Measurements from ENCODE around the gene STK24. TPM values are rescaled to one million over a fixed set of nuclear protein-coding genes. Genes with fewer than 3 reads are reported as not detected.
"Not testable (repeated sequence)": the region's sequence is repeated elsewhere in the genome, so short reads cannot be mapped to it uniquely, and the experiment has no call there.

The STK24 gene
- 55.6 and 56.2 TPM in 2 replicates for total RNA-seq

DNA sequence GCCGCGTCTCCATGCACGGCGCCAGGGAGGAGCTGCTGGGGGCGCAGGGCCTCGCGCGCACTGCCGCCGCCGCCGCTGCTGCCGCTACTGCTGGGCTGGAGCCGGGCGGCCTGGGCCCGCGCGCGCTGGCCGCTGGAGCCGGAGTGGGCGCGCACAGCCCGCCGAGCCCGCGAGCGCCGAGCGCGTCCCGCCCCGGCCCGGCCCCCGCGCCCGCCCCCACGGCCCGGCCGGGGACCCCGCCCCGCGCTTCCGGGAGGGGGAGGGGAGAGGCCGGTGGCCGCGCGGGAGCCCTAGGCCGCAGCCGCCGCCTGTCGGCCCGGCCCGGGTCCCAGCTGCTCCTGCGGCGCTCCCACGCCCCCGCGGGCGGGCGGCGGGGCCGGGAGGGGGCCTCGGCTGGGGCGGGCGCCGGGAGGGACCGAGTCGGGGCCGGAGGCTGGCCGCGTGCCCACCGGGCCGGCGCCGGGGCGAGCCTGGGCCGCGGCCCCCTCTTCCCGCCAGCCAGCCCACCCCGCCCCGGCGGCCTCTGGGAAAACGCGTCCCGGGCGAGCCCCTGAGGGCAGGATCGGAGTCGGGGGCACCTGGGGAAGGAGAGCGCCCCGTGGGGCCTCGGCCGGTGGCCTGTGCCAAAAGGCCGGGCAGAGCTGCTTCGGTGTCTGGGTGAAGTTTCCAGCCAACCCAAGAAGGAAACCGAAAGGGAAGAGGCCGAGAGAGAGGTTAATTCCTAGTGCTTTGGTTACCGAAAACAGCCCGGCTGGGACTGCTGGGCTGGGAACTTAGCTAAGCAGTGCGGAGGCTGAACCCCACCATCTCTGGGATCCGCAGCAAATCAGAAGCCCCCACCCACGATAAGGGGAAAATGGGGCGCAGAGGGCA is at the start of gene STK24:
Gene STK24 (minus strand): TSS at position 145 of the 873 bp plus-strand sequence. CDS start 321 bp downstream, outside the sequence.
- no peak for DNase-seq (ENCODE audit: low read depth, low spot score)

DNA sequence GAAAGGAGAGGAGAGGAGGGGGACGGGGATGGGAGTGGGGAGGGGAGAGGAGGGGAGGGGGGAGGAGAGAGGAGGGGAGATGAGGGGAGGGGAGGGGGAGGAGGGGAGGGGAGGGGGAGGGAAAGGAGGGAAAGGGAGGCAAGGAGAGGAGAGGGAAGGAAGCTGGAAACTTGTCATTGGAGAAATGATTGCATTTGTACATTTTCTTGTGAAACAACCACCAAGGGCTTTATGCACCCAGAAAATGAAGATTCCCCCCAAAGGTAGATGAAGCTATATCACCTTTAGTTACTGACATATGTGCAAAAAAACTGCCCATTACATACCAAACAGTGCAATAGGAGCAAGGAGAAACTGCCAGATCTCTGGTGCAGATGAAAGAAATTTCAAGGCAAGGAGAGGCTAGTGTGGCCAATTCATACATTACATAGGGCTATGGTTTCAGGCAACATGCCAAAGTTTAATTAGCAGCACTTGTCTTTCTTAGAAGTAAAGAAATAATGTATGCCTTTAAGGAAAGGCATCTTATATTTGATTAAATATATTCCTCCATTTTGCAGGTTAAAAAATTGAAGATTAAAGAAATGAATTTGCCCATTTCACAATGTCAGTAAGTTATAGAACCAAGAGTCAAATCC is 49.5 kb upstream of the STK24 start:
- DNase-seq (ENCODE audit: low read depth, low spot score): no peak

DNA sequence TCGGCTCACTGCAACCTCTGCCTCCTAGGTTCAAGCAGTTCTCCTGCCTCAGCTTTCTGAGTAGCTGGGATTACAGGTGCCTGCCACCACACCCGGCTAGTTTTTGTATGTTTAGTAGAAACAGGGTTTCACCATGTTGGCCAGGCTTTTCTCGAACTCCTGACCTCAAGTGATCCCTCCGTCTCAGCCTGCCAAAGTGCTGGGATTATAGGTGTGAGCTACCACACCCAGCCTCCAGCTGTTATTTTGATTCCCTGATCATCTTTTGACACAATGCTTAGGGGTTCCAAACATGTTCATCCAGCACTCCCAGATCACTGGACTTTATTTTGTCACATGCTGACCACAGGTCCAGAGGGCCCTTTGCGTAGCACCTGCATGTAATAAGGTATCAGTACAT is 47.7 kb upstream of the STK24 start:
- not testable (repeated sequence) for DNase-seq (ENCODE audit: low read depth, low spot score)

DNA sequence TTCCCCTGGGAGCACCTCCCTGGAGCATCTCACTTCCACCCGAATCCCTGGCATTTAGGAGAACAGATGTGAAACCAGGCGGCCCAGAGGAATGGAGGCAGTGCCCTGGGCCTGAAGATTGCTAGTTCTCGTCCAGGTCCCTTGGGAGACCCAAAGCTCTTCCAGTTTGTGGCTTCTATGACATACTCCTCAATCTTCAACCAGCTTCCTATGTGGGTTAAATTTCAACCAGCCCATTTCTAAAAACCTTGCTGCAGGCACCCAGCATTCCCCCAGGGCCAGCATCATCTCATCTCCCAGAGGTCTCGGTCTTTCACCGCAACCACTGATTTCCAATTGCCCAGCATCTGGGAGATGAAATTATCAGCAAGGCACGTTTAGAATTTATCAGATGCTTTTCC is 46.0 kb upstream of the STK24 start:
- no peak for DNase-seq (ENCODE audit: low read depth, low spot score)

DNA sequence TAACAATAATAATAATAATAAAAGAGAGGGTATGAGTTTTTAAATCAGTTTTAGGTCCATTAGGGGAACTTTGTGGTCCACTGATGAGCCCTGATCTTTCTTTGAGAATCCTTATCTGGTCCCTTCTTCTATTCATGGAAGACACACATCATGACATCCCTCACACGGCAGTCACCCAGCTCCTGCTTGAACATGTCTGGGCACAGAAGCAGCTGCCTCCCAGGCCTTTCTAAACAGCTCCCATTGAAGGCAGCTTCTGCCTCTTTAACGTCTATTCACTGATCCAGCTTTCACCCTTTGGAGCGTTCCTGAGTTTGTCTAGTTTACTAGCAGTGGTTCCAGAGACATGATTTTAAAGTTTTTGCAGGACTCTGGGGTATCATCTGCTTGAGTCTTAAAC is 42.6 kb upstream of the STK24 start:
- no peak for DNase-seq (ENCODE audit: low read depth, low spot score)

DNA sequence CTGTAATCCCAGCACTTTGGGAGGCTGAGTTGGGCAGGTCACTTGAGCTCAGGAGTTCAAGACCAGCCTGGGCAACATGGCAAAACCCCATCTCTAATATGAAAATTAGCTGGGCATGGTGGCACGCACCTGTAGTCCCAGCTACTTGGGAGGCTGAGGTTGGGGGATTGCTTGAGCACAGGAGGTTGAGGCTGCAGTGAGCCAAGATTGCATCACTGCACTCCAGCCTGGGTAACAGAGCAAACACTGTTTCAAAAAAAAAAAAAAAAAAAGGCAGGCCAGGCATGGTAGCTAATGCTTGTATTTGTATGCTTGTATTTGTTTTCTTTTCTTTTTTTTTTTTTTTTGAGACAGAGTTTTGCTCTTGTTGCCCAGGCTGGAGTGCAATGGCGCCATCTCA is 38.7 kb upstream of the STK24 start:
- DNase-seq (ENCODE audit: low read depth, low spot score): not testable (repeated sequence)

DNA sequence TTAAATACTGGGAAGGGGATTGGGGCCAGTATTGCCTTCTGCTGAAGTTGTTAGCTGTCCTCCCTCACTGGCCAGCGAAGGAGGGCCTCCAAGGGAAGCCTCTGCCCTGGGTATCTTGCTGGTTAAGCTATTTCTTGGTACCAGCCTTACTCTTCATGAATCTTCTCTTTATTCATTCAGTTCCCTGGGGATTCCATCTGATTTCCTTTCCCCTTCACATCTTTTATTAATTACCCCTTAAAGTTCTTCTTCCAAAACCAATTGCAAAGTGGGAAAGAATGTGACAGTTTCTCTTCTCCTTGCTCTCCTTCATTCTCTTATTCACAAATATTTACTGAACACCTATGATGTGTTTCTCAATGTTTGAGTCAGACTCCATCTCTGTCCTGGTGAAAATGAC is 36.7 kb upstream of the STK24 start:
- no peak for DNase-seq (ENCODE audit: low read depth, low spot score)

DNA sequence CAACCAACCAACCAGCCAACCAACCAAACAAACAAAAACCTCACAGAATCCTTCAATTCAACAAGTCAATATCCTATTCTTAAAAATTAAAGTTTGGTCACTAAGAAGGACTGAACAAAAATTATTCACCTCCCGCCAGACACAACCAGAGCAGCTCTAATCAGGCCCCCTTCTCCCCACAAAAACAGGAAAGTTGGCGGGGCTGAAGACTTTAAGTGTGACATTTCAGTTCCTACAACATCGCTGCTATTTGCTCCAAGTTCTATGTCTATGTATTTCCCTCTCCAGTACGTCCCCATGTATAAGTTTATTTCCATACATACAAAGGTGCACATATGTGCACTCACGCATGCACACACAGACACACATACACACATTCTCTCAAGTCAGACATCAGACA is 32.8 kb upstream of the STK24 start:
- DNase-seq (ENCODE audit: low read depth, low spot score): no peak

DNA sequence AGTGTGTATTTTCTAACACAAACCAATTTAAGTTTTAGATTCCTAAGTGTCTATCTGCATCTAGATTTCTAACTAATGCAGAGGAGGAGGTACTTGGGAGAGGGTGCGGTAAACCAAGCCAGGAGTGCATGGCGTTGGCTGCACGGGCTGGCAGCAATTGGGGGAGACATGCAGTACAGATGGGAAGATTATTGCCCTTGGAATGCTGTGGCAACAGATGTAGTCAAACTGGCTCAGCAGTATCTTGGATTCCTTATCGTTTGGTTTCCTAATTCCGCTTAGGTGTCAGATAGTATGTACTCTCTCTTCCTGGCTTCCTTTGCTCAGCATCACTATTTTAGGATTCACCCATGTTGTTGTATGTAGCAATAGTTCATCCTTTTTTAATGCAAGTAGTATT is 29.4 kb upstream of the STK24 start:
- DNase-seq (ENCODE audit: low read depth, low spot score): no peak

DNA sequence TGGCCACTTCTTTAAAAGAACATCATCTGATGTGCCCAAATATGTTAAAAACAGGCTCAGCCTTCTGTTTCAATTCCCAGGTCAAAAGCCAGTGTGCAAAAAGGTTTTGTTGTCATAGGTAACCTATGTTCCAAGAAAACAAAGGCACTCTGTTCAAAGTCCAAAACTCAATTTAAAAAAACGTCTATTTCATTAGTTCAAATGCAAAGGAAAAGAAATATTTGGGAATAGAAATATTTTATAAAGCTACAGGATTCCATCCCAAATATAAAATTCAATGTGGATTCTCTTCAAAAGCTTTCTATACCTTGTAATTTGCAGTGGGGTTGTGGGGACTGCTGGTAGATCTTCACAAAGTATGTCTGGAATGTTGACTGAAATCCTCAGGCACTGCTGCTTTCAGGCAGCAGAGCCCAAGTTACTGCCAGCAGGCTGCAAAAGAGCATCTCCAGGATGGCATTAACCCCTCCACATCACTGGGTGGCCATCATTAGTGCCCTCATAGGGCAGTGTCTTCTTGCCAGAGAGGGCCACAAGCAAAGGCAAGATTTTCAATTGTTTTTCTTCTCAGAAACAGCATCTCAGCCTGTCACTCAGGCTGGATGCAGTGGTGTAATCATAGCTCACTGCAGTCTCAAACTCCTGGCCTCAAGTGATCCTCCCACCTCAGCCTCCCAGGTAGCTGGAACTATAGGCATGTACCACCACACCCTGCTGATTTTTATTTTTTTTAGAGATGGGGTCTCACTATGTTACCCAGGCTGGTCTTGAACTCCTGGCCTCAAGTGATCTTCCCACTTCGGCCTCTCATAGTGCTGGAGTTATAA is 22.8 kb upstream of the STK24 start:
- no peak for DNase-seq (ENCODE audit: low read depth, low spot score)

DNA sequence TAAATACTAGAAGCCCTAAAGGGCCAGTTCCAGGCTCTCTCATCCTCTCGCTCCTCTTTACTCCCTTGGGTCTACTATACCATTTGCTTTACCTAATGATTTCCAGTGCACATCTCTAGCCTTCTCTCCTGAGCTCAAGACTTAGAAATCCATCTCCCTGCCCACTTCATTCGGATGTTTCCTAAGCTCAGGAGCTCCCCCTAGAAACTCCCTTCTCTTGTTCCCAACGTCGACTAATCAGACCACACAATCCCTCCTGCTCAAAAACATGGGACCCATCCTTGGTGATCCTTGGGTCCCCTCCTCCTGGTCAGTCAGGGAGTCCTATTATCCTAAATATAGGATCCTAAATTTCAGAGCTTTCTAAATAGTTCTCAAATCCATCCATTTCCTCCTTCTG is 21.1 kb upstream of the STK24 start:
- no peak for DNase-seq (ENCODE audit: low read depth, low spot score)

DNA sequence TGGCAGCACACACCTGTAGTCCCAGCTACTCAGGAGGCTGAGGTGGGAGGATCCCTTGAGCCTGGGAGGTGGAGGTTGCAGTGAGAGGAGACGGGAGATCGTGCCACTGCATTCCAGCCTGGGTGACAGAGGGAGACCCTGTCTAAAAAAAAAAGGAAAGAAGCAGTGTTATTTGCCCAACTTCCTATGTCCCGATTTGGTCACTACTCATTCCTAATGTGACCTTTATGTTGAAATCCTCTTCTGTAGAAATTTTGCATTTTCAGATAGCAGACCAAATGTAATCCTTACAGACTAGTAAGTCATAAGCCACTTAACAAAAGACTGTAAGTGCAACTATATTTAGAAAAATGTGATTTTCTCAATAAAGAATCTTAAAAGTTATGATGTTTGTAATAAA is 18.2 kb upstream of the STK24 start:
- no peak for DNase-seq (ENCODE audit: low read depth, low spot score)

DNA sequence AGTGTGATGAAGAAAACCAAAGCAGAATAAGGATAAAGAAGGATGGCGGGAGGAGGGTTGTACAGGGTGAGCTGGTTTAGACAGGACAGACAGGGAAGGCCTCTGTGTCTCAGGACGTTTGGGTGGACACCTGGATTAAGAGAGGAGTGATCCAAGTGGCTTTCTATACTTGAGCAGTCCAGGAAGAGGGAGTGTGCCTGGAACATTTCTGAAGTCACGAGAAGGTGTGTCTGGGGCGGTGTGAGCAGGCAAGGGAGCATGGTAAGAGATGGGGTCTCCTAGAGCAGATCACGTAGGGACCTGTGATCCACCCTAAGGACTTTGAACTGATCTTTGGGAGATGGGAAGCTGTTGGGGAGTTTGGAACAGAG is 15.4 kb upstream of the STK24 start:
- no peak for DNase-seq (ENCODE audit: low read depth, low spot score)

DNA sequence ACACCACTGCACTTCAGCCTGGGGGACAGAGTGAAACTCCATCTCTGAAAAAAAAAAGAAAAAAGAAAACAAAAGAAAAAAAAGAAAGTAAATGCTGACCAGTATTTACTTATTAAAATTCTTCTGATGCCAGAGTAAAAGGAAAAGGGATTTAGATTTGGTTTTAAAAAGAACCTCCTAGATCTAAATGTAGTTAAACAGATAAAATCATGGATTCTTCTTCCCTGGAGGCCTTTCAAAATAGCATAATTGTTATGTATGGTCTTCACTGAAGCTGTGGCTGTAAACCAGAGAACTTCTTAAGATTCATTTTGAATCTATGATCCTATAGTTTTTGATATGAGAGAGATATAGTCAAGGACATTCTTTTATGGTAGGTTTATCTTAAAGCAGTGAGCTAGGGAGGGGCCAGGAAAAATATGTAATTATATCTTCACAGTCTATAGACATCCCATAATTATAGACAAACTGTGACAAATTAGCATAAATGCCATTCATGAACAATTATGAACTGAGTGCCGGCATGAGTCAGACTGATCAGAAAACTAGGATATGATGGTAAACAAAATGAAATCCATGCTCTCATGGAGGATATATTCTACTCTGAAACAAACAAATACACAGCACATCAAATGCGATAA is 14.9 kb upstream of the STK24 start:
- no peak for DNase-seq (ENCODE audit: low read depth, low spot score)

DNA sequence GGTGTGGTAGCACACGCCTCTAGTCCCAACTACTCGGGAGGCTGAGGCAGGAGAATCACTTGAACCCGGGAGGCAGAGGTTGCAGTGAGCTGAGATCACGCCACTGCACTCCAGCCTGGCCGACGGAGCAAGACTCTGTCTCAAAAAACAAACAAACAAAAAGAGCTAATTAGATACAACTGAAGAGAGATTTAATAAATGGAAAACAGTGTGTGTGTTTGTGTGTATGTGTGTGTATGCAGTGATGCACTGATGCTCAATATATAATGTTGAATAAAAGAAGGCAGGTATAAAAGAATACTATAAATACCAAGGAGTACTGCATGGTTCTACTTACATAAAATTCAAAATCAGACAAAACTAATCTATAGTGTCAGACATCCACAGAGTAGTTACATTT is 13.6 kb upstream of the STK24 start:
- DNase-seq (ENCODE audit: low read depth, low spot score): not testable (repeated sequence)

DNA sequence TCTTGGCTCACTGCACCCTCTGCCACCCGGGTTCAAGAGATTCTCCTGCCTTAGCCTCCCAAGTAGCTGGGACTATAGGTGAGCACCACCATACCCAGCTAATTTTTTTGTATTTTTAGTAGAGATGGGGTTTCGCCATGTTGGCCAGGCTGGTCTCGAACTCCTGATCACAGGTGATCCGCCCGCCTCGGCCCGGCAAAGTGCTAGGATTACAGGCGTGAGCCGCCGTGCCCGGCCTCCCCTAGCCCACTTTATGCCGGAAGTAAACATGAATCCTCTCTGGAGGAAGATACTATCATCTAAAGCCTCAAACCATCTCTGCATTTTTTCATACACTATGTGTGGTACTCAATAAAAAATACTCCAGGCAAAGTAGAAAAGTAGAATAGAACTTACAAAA is 12.6 kb upstream of the STK24 start:
- not testable (repeated sequence) for DNase-seq (ENCODE audit: low read depth, low spot score)

DNA sequence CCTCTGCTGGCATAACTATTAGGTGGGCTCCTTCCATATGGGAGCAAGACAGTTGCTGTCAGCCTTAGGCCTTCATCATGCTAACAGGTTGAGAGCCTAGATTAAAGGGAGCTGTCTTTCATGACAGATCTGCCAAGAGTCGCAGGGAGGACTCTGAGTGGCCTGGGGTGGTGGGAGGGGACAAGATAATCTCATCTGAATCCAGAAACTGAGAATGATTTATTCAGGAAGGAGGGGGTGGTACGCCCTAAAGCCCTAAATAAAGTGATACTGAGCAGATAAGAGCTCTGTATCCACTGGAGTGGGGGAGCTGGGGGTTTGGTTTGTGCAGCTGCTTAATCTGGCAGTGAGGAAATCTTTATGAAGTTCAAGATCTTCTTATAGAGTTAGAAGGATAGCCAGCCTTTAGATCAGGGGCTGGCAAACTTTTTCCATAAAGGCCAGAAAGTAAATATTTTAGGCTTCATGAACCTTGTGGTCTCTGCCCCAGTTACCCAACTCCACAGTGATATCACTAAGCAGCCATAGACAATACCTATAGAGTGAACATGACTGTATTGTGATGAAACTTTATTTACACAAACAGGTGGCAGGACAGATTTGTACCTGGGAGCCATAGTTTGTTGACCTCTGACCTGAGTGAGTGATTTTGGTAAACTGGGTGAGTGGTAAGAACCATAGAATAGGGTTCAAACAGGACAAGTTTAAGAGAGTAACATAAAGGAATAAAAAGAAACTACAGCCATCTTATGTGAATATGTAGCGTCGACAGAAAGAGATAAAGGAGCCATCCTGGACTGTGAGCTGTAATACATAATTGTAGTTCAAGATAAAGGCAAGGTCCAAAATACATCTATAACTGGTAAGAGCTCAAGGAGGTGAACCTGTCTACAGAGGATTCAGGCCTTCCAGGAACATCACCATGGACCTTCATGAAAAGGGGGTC is 9.8 kb upstream of the STK24 start:
- no peak for DNase-seq (ENCODE audit: low read depth, low spot score)

DNA sequence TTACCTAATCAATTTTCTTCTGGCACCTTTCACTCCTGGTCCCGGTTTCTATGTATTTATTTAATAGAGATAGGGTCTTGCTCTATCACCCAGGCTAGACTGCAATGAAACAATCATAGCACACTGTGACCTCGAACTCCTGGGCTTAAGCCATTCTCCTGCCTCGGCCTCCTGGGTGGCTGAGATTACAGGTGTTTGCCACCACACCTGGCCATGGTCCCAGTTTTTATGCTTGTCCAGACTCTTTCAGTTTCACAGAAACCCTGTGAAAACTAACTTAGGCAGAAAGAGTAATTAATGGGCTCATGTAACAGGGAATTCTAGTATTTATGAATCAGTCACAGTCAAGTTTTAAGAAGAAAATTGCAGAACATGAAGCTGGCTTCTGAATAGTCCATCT is 9.0 kb upstream of the STK24 start:
- no peak for DNase-seq (ENCODE audit: low read depth, low spot score)

DNA sequence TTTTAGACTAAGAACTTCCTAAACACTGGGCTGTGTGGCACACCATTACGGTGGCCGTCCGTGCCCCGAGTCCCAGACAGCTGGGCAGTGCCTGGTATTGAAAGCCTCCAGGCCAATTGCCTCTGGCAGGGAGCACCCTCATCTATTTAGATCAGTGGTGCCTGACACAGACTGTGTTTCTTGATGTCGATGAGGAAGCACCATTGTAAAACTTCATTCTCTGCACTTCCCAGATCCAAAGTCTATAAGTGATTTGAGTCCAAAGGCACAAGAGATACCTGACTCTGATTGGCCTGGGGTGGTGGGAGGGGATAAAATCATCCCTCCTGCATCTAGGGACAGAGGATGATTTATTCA is 8.5 kb upstream of the STK24 start:
- no peak for DNase-seq (ENCODE audit: low read depth, low spot score)

DNA sequence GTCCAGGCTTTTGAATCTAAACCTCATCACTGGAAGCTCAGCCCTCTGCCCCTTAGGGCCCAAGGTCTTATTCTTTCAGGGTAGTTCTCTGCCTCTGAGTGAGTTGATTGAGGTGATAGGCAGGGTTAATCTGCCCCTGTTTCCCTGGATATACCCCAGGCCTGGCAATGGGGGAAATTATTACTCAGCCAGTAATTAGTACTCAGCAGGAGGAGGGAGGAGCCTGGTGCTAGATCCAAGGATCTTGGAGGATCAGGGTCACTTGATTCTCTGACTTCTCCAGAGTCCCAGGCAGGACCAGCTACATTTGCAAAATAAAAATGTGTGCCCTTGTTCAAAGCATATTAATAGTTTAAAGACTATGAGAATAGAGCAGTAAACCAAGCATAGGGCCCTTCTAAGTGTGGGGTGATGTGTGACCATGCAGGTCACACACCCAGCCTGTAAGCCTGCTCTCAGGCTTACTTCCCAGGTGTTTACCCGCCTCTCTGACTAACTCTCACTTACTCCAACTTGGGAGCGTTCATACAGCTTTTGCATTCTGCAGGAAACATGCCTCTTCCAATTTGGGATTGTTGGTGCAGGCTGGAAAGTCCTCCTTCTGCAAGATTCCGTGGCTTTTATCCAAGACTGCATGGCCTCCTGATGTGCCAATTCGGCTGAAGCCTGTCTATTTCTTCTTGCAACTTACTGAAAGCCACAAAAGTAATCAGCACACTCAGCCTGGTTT is 7.9 kb upstream of the STK24 start:
- no peak for DNase-seq (ENCODE audit: low read depth, low spot score)

Measured in pulmonary artery endothelial cell (primary cell).